ENCODE results near the gene LRRC27. TPM values are rescaled to one million over a fixed set of nuclear protein-coding genes. Genes with fewer than 3 reads are reported as not detected.

Gene LRRC27
- total and polyA plus RNA-seq, 7 donors, result 1.4 to 15.5 (median 6.2) TPM

GRCh38 chr10:132344386-132344785, 12.4 kb downstream of the LRRC27 start:
- no peak overlapping the region for H3K27ac ChIP-seq
- TF ChIP-seq POLR2AphosphoS5 (IDR thresholded peaks at IDR 0.05) (no peak), CTCF (IDR thresholded peaks at IDR 0.05) (no peak), EP300 (IDR thresholded peaks at IDR 0.05) (no peak), POLR2A (IDR thresholded peaks at IDR 0.05) (no peak)
- H3K9me3 ChIP-seq, result no peaks in the 10 kb centered on the region
- peak; percentile 2 for DNase-seq
- H3K36me3 ChIP-seq, result peaks cover 0 to 50% (median 5%) of the 10 kb centered on the region in 4 donors
- H3K4me3 ChIP-seq, result no peak overlapping the region
- intact Hi-C loops (cut with DNase I), result no loop called here
- no peaks in the 10 kb centered on the region for H3K4me1 ChIP-seq
- no peaks in the 10 kb centered on the region for H3K27me3 ChIP-seq
- WGBS, 2 donors, result 86 to 90% methylated on average over 6 of the region's 6 CpGs

GRCh38 chr10:132345345-132345744, 13.4 kb downstream of the LRRC27 start:
- DNase-seq, result peak; percentile 41
- TF ChIP-seq POLR2A (IDR thresholded peaks at IDR 0.05) (no peak), CTCF (IDR thresholded peaks at IDR 0.05) (no peak), POLR2AphosphoS5 (IDR thresholded peaks at IDR 0.05) (no peak), EP300 (IDR thresholded peaks at IDR 0.05) (no peak)
- WGBS, 2 donors, result 92 to 94% methylated on average over 7 of the region's 7 CpGs
- Histone ChIP-seq H3K9me3 (no peaks in the 10 kb centered on the region), H3K36me3 (peaks cover 0 to 45% (median 5%) of the 10 kb centered on the region in 4 donors), H3K27me3 (no peaks in the 10 kb centered on the region), H3K27ac (no peak overlapping the region), H3K4me3 (no peak overlapping the region), H3K4me1 (no peaks in the 10 kb centered on the region)
- intact Hi-C loops (cut with DNase I), result no loop called here

- intact Hi-C loops (cut with DNase I), result no loop called here
Measured at GRCh38 chr10:132346806-132347205, 14.8 kb downstream of the LRRC27 start.

GRCh38 chr10:132347211-132347930, 15.4 kb downstream of the LRRC27 start:
- peak; percentile 59 for DNase-seq
- Histone ChIP-seq H3K36me3 (peaks cover 0 to 41% (median 5%) of the 10 kb centered on the region in 4 donors), H3K4me1 (no peaks in the 10 kb centered on the region), H3K27ac (no peak overlapping the region), H3K4me3 (no peak overlapping the region), H3K9me3 (no peaks in the 10 kb centered on the region), H3K27me3 (no peaks in the 10 kb centered on the region)
- 92 to 93% methylated on average over 23 of the region's 23 CpGs for WGBS, 2 donors
- TF ChIP-seq POLR2AphosphoS5 (IDR thresholded peaks at IDR 0.05) (no peak), EP300 (IDR thresholded peaks at IDR 0.05) (no peak), POLR2A (IDR thresholded peaks at IDR 0.05) (no peak), CTCF (IDR thresholded peaks at IDR 0.05) (no peak)
- intact Hi-C loops (cut with DNase I), result no loop called here

More at GRCh38 chr10:132346806-132347205, 14.8 kb downstream of the LRRC27 start:
- Histone ChIP-seq H3K27ac (no peak overlapping the region), H3K27me3 (no peaks in the 10 kb centered on the region), H3K9me3 (no peaks in the 10 kb centered on the region), H3K4me1 (no peaks in the 10 kb centered on the region), H3K36me3 (peaks cover 0 to 45% (median 5%) of the 10 kb centered on the region in 4 donors), H3K4me3 (no peak overlapping the region)
- TF ChIP-seq EP300 (IDR thresholded peaks at IDR 0.05) (no peak), POLR2AphosphoS5 (IDR thresholded peaks at IDR 0.05) (no peak), CTCF (IDR thresholded peaks at IDR 0.05) (no peak), POLR2A (IDR thresholded peaks at IDR 0.05) (no peak)
- DNase-seq, result peak; percentile 29
- WGBS, 2 donors, result 91 to 93% methylated on average over 9 of the region's 9 CpGs
